ENCODE data around the gene TLE2. TPM values are rescaled to one million over a fixed set of nuclear protein-coding genes. Genes with fewer than 3 reads are reported as not detected.

The TLE2 gene
- polyA plus RNA-seq, 3 donors: not detected

DNA sequence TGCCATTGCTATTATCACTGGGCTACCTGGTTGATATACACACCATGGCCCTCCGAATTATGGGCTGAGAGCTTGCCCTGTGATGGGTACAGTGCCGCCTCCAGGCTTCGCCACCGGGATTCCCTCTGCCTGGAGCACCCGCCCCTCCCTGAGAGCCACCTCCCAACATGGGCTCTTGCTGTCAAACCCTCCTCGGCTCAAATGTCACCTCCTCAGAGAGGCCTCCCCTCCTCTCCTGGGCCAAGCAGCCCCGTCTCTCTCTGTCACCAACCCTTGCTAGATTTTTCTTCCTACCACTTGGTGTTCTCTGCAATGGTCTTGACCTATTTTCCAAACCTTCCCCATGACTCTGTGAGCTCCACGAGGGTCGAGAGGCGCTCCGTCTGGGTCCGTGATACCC, 12.2 kb upstream of the TLE2 start:
- Histone ChIP-seq H3K9ac (ENCODE audit: insufficient read depth, low read length, poor library complexity, severe bottlenecking) (no peak overlapping the region), H3K27ac (ENCODE audit: low read depth in 1 of 2, low read length in 2 of 2) (no peak overlapping the region), H3K9me3 (replicated peaks in 1 of 2; ENCODE audit: control insufficient read depth in 1 of 2, insufficient read depth in 1 of 2, low read length in 2 of 2) (no peaks in the 10 kb centered on the region), H3K79me2 (ENCODE audit: insufficient read depth, low read length) (no peaks in the 10 kb centered on the region), H3K36me3 (replicated peaks in 1 of 2; ENCODE audit: control insufficient read depth in 1 of 2, insufficient read depth in 2 of 2, low read length in 2 of 2) (no peaks in the 10 kb centered on the region), H3K4me3 (replicated peaks in 1 of 3; ENCODE audit: low read depth in 2 of 3, low read length in 3 of 3) (no peak overlapping the region), H3K27me3 (ENCODE audit: control insufficient read depth in 2 of 2, insufficient read depth in 2 of 2, low read length in 2 of 2) (peaks cover 7 to 26% of the 10 kb centered on the region in 2 donors), H4K20me1 (ENCODE audit: insufficient read depth, low read length) (no peaks in the 10 kb centered on the region), H3K4me1 (ENCODE audit: control insufficient read depth in 1 of 2, insufficient read depth in 2 of 2, low read length in 2 of 2) (peaks cover 4 to 6% of the 10 kb centered on the region in 2 donors), H3K4me2 (replicated peaks; ENCODE audit: extremely low read depth, low read length, poor library complexity, severe bottlenecking) (no peak overlapping the region), H2AFZ (ENCODE audit: insufficient read depth, low read depth, low read length, poor library complexity, severe bottlenecking) (no peak overlapping the region)
- 86% methylated on average over 12 of the region's 12 CpGs for WGBS (ENCODE audit: insufficient coverage)
- TF ChIP-seq CTCF (IDR thresholded peaks at IDR 0.05): no peak
- peaks cover 8% of the 10 kb centered on the region for H3K4me1 Mint-ChIP-seq
- peak overlapping the region in 1 of 2 donors; percentile 57 for H3K4me3 Mint-ChIP-seq
- no peak for DNase-seq
- intact Hi-C loops (cut with micrococcal nuclease): no loop called here
- peaks cover 30 to 75% (median 50%) of the 10 kb centered on the region in 3 donors for H3K27me3 Mint-ChIP-seq (ENCODE audit: low read depth in 3 of 3)
- peaks cover 0 to 4% (median 0%) of the 10 kb centered on the region in 7 donors for H3K9me3 Mint-ChIP-seq
- H3K36me3 Mint-ChIP-seq: no peaks in the 10 kb centered on the region
- H3K27ac Mint-ChIP-seq: peak overlapping the region in 1 of 7 donors; percentile 50

GRCh38 chr19:3039641-3040077, 10.6 kb upstream of the TLE2 start:
- H3K4me3 ChIP-seq (replicated peaks in 1 of 3; ENCODE audit: low read depth in 2 of 3, low read length in 3 of 3): no peak overlapping the region
- intact Hi-C loops (cut with micrococcal nuclease): loop anchor here (5.0 to 10.0 kb wide), 3 partner anchors 62 to 197 kb away; partner anchors contain the start of genes TLE6 (in 2 of the 2) and ZNF555 (in 1 of the 2)
- H3K27ac ChIP-seq (ENCODE audit: low read depth in 1 of 2, low read length in 2 of 2): no peak overlapping the region
- DNase-seq: no peak
- peaks cover 7 to 18% of the 10 kb centered on the region in 2 donors for H3K27me3 ChIP-seq (ENCODE audit: control insufficient read depth in 2 of 2, insufficient read depth in 2 of 2, low read length in 2 of 2)
- Mint-ChIP-seq H3K4me3 (no peak overlapping the region), H3K4me1 (peaks cover 16% of the 10 kb centered on the region), H3K27ac (no peak overlapping the region), H3K36me3 (no peaks in the 10 kb centered on the region), H3K27me3 (ENCODE audit: low read depth in 3 of 3) (peaks cover 19 to 59% (median 49%) of the 10 kb centered on the region in 3 donors), H3K9me3 (peaks cover 0 to 4% (median 3%) of the 10 kb centered on the region in 7 donors)
- H3K4me2 ChIP-seq (replicated peaks; ENCODE audit: extremely low read depth, low read length, poor library complexity, severe bottlenecking): no peak overlapping the region
- H4K20me1 ChIP-seq (ENCODE audit: insufficient read depth, low read length): no peaks in the 10 kb centered on the region
- no peaks in the 10 kb centered on the region for H3K79me2 ChIP-seq (ENCODE audit: insufficient read depth, low read length)
- H3K4me1 ChIP-seq (ENCODE audit: control insufficient read depth in 1 of 2, insufficient read depth in 2 of 2, low read length in 2 of 2): peaks cover 17 to 23% of the 10 kb centered on the region in 2 donors
- H3K36me3 ChIP-seq (replicated peaks in 1 of 2; ENCODE audit: control insufficient read depth in 1 of 2, insufficient read depth in 2 of 2, low read length in 2 of 2): no peaks in the 10 kb centered on the region
- 94% methylated on average over 13 of the region's 17 CpGs for WGBS (ENCODE audit: insufficient coverage)
- no peak overlapping the region for H2AFZ ChIP-seq (ENCODE audit: insufficient read depth, low read depth, low read length, poor library complexity, severe bottlenecking)
- H3K9ac ChIP-seq (ENCODE audit: insufficient read depth, low read length, poor library complexity, severe bottlenecking): no peak overlapping the region
- no peaks in the 10 kb centered on the region for H3K9me3 ChIP-seq (replicated peaks in 1 of 2; ENCODE audit: control insufficient read depth in 1 of 2, insufficient read depth in 1 of 2, low read length in 2 of 2)
- no peak for TF ChIP-seq CTCF (IDR thresholded peaks at IDR 0.05)

Data from CD14-positive monocyte (primary cell).